ENCODE data around the gene OSM.

DNA sequence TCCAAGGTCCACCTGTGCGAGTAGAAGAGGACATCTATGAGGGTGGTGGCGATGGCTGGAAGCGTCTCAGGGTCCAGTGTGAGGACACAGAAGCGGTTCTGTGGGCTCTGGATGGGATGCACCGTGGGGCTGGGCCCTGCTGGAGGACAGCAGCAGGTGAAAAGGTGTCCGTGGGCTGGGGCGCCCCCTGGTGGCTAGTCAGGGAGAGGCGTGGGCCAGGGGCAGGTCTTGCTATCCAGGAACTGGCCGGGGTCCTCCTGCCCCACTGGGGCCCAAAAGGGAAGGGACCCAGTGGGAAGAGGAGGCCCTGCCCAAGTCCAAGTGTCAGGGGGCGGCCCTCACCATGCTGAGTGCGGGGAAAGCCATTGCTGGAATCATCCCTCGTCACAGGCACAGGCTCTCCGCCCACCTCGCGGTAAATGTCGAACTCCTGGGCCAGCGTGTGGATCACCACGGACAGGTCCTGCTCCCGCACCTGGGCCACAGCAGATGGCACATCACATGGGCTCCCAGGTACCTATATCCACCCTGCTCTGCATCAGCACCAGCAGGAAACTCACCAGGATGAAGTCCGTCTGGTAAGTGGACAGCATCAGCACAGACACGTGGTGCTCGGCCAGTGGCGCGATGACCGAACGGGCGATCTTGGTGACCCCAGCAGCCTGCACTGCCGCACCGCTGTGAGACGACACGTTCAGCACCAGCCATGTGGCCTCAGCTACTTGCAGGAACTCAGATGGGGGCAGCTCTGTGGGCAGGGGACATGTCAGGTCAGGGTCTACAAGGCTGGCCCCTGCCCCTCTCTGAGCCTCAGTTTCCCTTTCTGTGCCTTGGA lies 20.4 kb upstream of the OSM start:
- TF ChIP-seq, protein P1, sequence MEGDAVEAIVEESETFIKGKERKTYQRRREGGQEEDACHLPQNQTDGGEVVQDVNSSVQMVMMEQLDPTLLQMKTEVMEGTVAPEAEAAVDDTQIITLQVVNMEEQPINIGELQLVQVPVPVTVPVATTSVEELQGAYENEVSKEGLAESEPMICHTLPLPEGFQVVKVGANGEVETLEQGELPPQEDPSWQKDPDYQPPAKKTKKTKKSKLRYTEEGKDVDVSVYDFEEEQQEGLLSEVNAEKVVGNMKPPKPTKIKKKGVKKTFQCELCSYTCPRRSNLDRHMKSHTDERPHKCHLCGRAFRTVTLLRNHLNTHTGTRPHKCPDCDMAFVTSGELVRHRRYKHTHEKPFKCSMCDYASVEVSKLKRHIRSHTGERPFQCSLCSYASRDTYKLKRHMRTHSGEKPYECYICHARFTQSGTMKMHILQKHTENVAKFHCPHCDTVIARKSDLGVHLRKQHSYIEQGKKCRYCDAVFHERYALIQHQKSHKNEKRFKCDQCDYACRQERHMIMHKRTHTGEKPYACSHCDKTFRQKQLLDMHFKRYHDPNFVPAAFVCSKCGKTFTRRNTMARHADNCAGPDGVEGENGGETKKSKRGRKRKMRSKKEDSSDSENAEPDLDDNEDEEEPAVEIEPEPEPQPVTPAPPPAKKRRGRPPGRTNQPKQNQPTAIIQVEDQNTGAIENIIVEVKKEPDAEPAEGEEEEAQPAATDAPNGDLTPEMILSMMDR (optimal IDR thresholded peaks at IDR 0.05 in 1 of 3, IDR thresholded peaks at IDR 0.05 in 1 of 3, conservative IDR thresholded peaks at IDR 0.05 in 1 of 3; ENCODE audit: extremely low read depth in 1 of 3, insufficient read depth in 2 of 3, low read length in 3 of 3) = peak; percentile 88 to 98 (median 91)
- TF ChIP-seq EZH2 (IDR thresholded peaks at IDR 0.05; ENCODE audit: low read length) = no peak
